Immature natural killer cell (primary cell): Measurements from ENCODE around the gene SGIP1. TPM values are rescaled to one million over a fixed set of nuclear protein-coding genes. Genes with fewer than 3 reads are reported as not detected.

ENCODE experiments used
- polyA plus RNA-seq, 3 donors: library from polyadenylated mRNA; unstranded; fragments of 300-500 nt; fragmentation: Illumina TruSeq; gene quantifications; one replicate each; pipeline ENCODE4 v1.2.3, GENCODE V29; 2021

SGIP1 gene
- polyA plus RNA-seq, 3 donors from 2014 or later: not detected

Other genes starting within 250 kb of the SGIP1 start
- gene DYNLT5, start 218.3 kb downstream of the SGIP1 start, polyA plus RNA-seq: not detected